AG10803 (cell line): ENCODE measurements around the gene SLC2A6.
A peak's percentile ranks its signal among the peaks of the same experiment; 100 is the strongest.

Experiments used
- DNase-seq: peaks from one replicate; pipeline ENCODE4 v3.0.0; 2010; ENCODE audit warnings: low read depth
- H3K4me3 ChIP-seq: 2 replicates; pipeline ENCODE4 v1.5.1; 2011; ENCODE audit warnings: mild to moderate bottlenecking, low read length, control low read depth
- TF ChIP-seq, protein P1 (sequence below): conservative IDR thresholded peaks from 2 replicates; pipeline ENCODE4 v1.5.1; 2011; ENCODE audit warnings: mild to moderate bottlenecking, low read length, control low read depth, inconsistent platforms

The SLC2A6 gene

DNA sequence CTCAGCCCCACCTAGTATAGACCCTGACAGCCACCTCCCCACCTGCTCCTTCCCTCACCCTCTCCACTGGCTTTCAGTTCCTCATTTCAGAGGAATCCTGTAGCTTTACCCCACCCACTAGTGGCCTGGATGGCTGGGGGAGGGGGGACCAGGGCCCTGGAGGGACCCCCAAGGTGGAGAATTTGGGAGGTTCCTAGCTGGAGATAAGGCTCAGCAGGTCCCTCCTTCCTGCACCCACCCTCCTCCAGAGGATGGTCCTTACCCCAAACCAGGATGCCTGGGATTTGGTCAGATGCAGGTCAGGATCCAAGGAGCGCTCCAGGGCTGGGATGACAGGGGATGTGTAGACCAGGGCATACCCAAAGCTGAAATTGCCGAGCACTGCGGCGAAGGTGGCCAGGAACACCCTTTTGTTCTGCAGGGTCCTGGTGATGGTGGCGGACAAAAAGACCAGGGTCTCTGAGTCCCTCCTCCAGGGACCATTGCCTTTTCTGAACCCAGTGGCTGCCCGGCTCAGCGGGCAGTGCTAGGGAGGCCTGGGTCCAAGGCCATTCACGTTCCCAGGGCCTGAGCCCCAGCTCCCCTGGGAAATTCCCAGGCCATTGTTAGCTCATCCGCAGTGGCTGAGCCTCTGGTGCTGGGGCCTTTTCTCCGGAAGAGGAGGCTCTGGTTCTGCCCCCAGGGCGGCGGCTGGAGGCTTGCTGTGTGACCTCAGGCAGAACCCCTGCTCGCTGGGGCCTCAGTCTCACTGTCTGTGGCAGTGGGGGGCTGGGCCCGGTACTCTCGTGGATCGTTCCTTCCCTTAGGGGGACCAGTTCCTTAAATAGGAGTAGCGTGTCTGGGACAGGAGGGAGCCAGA lies 678 bp downstream of the SLC2A6 start:
- peak; percentile 25 for DNase-seq
- peak overlapping the region; percentile 63 for H3K4me3 ChIP-seq
- TF ChIP-seq, protein P1, sequence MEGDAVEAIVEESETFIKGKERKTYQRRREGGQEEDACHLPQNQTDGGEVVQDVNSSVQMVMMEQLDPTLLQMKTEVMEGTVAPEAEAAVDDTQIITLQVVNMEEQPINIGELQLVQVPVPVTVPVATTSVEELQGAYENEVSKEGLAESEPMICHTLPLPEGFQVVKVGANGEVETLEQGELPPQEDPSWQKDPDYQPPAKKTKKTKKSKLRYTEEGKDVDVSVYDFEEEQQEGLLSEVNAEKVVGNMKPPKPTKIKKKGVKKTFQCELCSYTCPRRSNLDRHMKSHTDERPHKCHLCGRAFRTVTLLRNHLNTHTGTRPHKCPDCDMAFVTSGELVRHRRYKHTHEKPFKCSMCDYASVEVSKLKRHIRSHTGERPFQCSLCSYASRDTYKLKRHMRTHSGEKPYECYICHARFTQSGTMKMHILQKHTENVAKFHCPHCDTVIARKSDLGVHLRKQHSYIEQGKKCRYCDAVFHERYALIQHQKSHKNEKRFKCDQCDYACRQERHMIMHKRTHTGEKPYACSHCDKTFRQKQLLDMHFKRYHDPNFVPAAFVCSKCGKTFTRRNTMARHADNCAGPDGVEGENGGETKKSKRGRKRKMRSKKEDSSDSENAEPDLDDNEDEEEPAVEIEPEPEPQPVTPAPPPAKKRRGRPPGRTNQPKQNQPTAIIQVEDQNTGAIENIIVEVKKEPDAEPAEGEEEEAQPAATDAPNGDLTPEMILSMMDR: no peak

DNA sequence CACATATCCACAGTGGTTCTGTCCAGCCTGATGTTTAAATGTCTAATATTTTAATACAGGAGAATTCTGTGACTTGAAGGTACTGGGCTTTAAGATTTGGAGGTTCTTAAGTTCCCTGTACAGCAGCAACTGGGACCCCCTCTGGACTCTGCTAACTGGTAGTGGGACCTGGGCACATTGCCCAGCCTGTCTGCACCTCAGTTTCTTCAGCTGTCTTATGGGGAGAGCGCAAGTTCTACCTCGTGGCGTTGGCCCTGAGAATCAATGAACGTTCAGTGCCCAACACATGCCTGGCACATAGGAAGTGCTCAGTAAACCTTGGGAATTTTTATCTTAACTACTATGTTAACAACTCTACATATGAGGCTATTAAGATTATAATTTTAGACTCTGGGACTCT lies 1.4 kb downstream of the SLC2A6 start:
- TF ChIP-seq, protein P1: no peak
- DNase-seq: no peak
- no peak overlapping the region for H3K4me3 ChIP-seq

DNA sequence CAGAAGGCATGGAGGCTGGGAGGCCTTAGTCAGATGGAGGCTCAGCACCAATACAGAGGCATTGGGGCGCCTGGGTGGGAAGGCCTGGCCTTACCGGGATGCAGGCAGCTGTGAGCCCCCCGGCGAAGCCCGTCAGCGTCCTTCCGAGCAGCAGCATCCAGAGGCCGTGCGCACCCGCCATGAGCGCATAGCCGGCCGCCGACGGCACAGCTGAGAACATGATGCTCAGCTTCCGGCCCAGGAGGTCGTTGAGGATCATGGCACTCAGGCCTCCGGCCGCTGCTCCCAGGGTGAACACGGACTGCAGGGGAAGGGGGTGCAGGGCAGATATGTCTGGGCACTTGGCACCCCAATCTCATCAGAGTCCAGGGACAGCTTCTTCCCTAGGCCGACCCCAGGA lies 2.0 kb downstream of the SLC2A6 start:
- no peak overlapping the region for H3K4me3 ChIP-seq
- TF ChIP-seq, protein P1: no peak
- no peak for DNase-seq

DNA sequence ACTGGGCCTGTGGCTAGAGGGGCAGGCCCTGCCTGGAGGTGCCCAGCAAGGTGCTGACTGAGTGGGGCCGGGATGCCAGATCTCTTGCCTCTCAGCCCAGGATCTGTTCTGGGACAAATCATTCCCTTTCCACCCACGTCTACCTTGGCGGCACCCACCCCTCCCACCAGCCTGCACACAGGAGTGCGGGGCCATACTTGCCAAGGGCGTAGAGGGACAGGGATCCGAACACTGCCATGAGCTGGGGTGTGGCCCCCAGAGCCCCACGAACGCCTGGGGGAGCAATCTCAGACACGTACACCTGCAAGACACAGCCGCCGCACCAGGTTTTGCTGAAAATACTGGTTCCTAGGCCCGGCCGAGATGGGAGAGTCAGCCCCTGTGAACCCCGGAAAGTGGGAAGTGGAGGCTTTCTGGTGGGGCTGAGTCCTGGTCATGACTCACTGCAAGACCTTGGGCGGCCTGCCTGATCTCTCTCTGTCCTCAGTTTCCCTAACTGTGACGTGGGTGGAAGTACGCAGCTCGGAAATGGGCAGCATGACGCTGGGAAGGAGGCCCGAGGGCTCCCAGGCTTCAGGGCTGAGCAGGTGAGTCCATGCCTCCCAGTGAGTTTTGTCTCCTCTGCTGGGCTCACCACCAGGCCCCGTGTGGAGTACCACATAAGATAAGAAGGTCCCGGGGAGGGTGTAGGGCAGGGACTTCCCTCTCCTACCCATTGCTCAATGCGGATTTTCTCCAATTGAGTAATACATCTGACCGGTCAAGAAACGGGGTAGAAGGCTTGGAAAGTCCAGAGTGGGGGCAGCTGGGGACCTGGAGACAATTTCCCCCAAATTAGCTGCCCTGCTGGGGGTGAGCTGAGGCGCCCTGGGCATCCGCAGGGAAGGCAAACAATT lies 2.6 kb downstream of the SLC2A6 start:
- TF ChIP-seq, protein P1: no peak
- no peak for DNase-seq

DNA sequence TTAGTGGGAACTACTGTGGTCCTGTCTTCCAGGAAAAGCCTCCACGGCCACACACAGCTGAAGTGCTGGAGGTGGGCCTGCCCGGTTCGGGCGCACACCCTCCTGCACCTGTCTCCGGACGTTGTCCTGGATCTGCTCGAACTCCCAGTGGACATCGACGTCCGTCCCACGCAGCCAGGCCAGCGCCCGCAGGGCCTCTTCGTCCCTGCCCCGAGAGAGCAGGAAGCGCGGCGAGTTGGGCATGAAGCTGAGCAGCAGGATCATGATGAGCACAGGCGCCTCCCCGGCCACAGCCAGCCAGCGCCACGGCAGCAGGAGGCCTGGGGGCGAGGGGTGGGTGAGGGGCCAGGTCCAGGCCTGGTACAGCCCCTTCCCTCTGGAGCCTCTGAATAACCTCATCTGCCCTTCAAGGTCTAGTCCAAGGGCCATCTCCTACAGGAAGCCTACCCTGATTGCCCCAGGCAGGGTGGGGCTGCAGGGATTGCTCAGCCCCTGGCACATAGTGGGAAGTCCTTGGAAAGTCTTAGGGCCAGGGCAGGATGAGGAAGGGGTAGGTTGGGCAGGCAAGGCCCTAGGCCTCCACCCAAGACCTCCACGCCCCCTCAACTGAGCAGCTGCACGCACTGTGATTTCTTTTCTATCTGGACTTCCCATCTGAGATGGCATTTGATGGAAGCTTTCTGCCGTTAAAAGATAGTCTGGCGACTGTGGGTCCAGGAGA lies 3.4 kb downstream of the SLC2A6 start:
- TF ChIP-seq, protein P1: no peak
- no peak overlapping the region for H3K4me3 ChIP-seq
- DNase-seq: no peak

More for the DNA sequence above, 2.6 kb downstream of the SLC2A6 start:
- H3K4me3 ChIP-seq: no peak overlapping the region

DNA sequence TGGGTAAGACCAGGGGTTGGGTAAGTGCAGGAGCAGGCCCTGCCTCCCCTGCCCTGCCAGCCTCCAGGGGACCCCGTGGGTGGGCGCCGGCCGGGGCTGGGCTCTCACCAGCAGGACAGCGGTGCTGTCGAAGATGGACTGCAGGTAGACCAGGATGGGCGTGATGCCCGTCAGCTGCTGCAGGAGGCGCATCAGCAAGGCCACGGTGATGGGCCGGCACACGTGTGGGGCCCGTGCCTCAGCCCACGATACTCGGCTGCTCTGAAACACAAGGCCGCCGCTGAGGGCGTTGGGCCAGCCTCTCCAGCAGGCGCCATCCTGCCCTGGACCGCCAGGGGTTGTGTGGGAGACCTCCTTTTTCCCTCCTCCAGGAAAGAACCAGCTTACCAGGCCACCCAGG lies 4.0 kb downstream of the SLC2A6 start:
- TF ChIP-seq, protein P1: no peak
- no peak overlapping the region for H3K4me3 ChIP-seq
- no peak for DNase-seq
